SK-N-MC (cell line): ENCODE measurements around the gene MYO5B.

Source experiments
- DNase-seq: peaks from one replicate; pipeline ENCODE4 v3.0.0-alpha.2; 2011; ENCODE audit warnings: low read depth, low spot score
- H3K27ac ChIP-seq: fragments of 200-600 bp; sonication (generic); 2 replicates; pipeline ENCODE4 v1.5.1; 2016; ENCODE audit warnings: mixed run types
- H3K36me3 ChIP-seq: fragments of 200-600 bp; sonication (generic); 2 replicates; pipeline ENCODE4 v1.6.1; 2017; ENCODE audit warnings: antibody characterized with exemption, low read length, mixed read lengths; ENCODE audit not compliant: insufficient read depth
- H3K4me3 ChIP-seq: fragments of 200-600 bp; sonication (generic); 2 replicates; pipeline ENCODE4 v1.5.1; 2016
- H3K9ac ChIP-seq: fragments of 200-600 bp; sonication (generic); 2 replicates; pipeline ENCODE4 v1.8.0; 2017; ENCODE audit warnings: mixed run types, mixed read lengths; ENCODE audit not compliant: insufficient read length
- H3K9me3 ChIP-seq: fragments of 200-600 bp; sonication (generic); 2 replicates; pipeline ENCODE4 v1.6.1; 2017; ENCODE audit warnings: low read depth, mild to moderate bottlenecking, antibody characterized with exemption, low read length, moderate library complexity, mixed read lengths
- EZH2 ChIP-seq: fragments of 200-600 bp; sonication (generic); IDR thresholded peaks from one replicate; pipeline ENCODE4 v1.6.1; 2017; ENCODE audit warnings: antibody characterized with exemption
- FOXP2 ChIP-seq: optimal IDR thresholded peaks from 2 replicates; pipeline ENCODE3; 2011; ENCODE audit warnings: mild to moderate bottlenecking, moderate library complexity; ENCODE audit not compliant: insufficient read depth; ENCODE audit errors: extremely low read length, control extremely low read depth
- POLR2AphosphoS5 ChIP-seq: IDR thresholded peaks from 2 replicates; pipeline ENCODE4 v1.6.1; 2012; ENCODE audit warnings: mild to moderate bottlenecking, low read depth, low read length, borderline replicate concordance

The MYO5B gene

GRCh38 chr18:50080316-50080715 lies 114.6 kb downstream of the MYO5B start:
- DNase-seq: no peak
- no peaks in the 10 kb centered on the region for H3K36me3 ChIP-seq
- no peak overlapping the region for H3K4me3 ChIP-seq
- H3K9ac ChIP-seq: no peak overlapping the region
- no peaks in the 10 kb centered on the region for H3K9me3 ChIP-seq
- no peak overlapping the region for H3K27ac ChIP-seq
- no peak for TF ChIP-seq FOXP2
- no peak for TF ChIP-seq POLR2AphosphoS5
- no peak for TF ChIP-seq EZH2

GRCh38 chr18:50079571-50080295 lies 115.2 kb downstream of the MYO5B start:
- no peak overlapping the region for H3K4me3 ChIP-seq
- TF ChIP-seq POLR2AphosphoS5 (no peak), EZH2 (no peak), FOXP2 (no peak)
- no peaks in the 10 kb centered on the region for H3K36me3 ChIP-seq
- DNase-seq: no peak
- no peak overlapping the region for H3K27ac ChIP-seq
- H3K9ac ChIP-seq: no peak overlapping the region
- no peaks in the 10 kb centered on the region for H3K9me3 ChIP-seq

- no peak overlapping the region for H3K27ac ChIP-seq
- no peak overlapping the region for H3K4me3 ChIP-seq
- TF ChIP-seq POLR2AphosphoS5: no peak
- H3K9ac ChIP-seq: no peak overlapping the region
- no peaks in the 10 kb centered on the region for H3K36me3 ChIP-seq
- H3K9me3 ChIP-seq: no peaks in the 10 kb centered on the region
- no peak for DNase-seq
Observed at GRCh38 chr18:50076277-50076676, 118.7 kb downstream of the MYO5B start.

- DNase-seq: no peak
- TF ChIP-seq POLR2AphosphoS5 (no peak), EZH2 (no peak), FOXP2 (no peak)
- Histone ChIP-seq H3K4me3 (no peak overlapping the region), H3K9ac (no peak overlapping the region), H3K9me3 (no peaks in the 10 kb centered on the region), H3K27ac (no peak overlapping the region), H3K36me3 (no peaks in the 10 kb centered on the region)
Observed at GRCh38 chr18:50075772-50076171, 119.2 kb downstream of the MYO5B start.

- TF ChIP-seq EZH2: no peak
- no peak for TF ChIP-seq POLR2AphosphoS5
- no peak for TF ChIP-seq FOXP2
- no peak for DNase-seq
Observed at GRCh38 chr18:50074404-50074803, 120.5 kb downstream of the MYO5B start.

GRCh38 chr18:50073319-50073718 lies 121.6 kb downstream of the MYO5B start:
- Histone ChIP-seq H3K36me3 (no peaks in the 10 kb centered on the region), H3K9me3 (no peaks in the 10 kb centered on the region), H3K27ac (no peak overlapping the region), H3K9ac (no peak overlapping the region), H3K4me3 (no peak overlapping the region)
- no peak for DNase-seq
- no peak for TF ChIP-seq POLR2AphosphoS5
- no peak for TF ChIP-seq FOXP2
- no peak for TF ChIP-seq EZH2

More at GRCh38 chr18:50074404-50074803, 120.5 kb downstream of the MYO5B start:
- no peak overlapping the region for H3K9ac ChIP-seq
- H3K4me3 ChIP-seq: no peak overlapping the region
- H3K9me3 ChIP-seq: no peaks in the 10 kb centered on the region
- H3K27ac ChIP-seq: no peak overlapping the region
- no peaks in the 10 kb centered on the region for H3K36me3 ChIP-seq

- Histone ChIP-seq H3K36me3 (no peaks in the 10 kb centered on the region), H3K9me3 (no peaks in the 10 kb centered on the region), H3K4me3 (no peak overlapping the region), H3K27ac (no peak overlapping the region), H3K9ac (no peak overlapping the region)
- TF ChIP-seq POLR2AphosphoS5 (no peak), EZH2 (no peak), FOXP2 (no peak)
- no peak for DNase-seq
Observed at GRCh38 chr18:50072146-50072545, 122.8 kb downstream of the MYO5B start.

- DNase-seq: no peak
- Histone ChIP-seq H3K27ac (no peak overlapping the region), H3K36me3 (no peaks in the 10 kb centered on the region), H3K9me3 (no peaks in the 10 kb centered on the region), H3K9ac (no peak overlapping the region), H3K4me3 (no peak overlapping the region)
- TF ChIP-seq EZH2 (no peak), FOXP2 (no peak), POLR2AphosphoS5 (no peak)
Observed at GRCh38 chr18:50071397-50071796, 123.5 kb downstream of the MYO5B start.

- H3K36me3 ChIP-seq: no peaks in the 10 kb centered on the region
- TF ChIP-seq POLR2AphosphoS5: no peak
- no peak for TF ChIP-seq EZH2
- no peak for TF ChIP-seq FOXP2
- H3K4me3 ChIP-seq: no peak overlapping the region
- DNase-seq: no peak
- H3K9ac ChIP-seq: no peak overlapping the region
- no peak overlapping the region for H3K27ac ChIP-seq
- no peaks in the 10 kb centered on the region for H3K9me3 ChIP-seq
Observed at GRCh38 chr18:50069422-50069821, 125.5 kb downstream of the MYO5B start.
